Thymus (tissue), 11 donors: ENCODE measurements around the gene SVOP. TPM values are rescaled to one million over a fixed set of nuclear protein-coding genes. Genes with fewer than 3 reads are reported as not detected.
"Not testable (repeated sequence)": the region's sequence is repeated elsewhere in the genome, so short reads cannot be mapped to it uniquely, and the experiment has no call there.

Source experiments
- DNase-seq, 9 donors: peaks; one replicate each; pipeline ENCODE4 v3.0.0-alpha.2; 2013; ENCODE audit warnings: low spot score in 9 of 9, low read depth in 6 of 9, missing footprints in 1 of 9
- H3K27ac ChIP-seq, 2 donors: one replicate each; pipeline ENCODE4 v1.5.1; 2013; ENCODE audit warnings: control low read depth in 1 of 2, low read depth in 1 of 2, low read length in 1 of 2, mild to moderate bottlenecking in 1 of 2, moderate library complexity in 1 of 2
- H3K27me3 ChIP-seq, 2 donors: one replicate each; pipeline ENCODE4 v1.5.1; 2013; ENCODE audit warnings: low read length in 1 of 2; ENCODE audit not compliant: control insufficient read depth in 2 of 2, insufficient read depth in 1 of 2
- H3K36me3 ChIP-seq, 2 donors: one replicate each; pipeline ENCODE4 v1.5.1; 2013; ENCODE audit warnings: low read length in 1 of 2, mild to moderate bottlenecking in 1 of 2, moderate library complexity in 1 of 2; ENCODE audit not compliant: control insufficient read depth in 2 of 2, insufficient read depth in 2 of 2
- H3K4me1 ChIP-seq, 2 donors: one replicate each; pipeline ENCODE4 v1.5.1; 2013; ENCODE audit warnings: low read length in 2 of 2; ENCODE audit not compliant: control insufficient read depth in 2 of 2, insufficient read depth in 2 of 2
- H3K4me3 ChIP-seq, 2 donors: one replicate each; pipeline ENCODE4 v1.5.1; 2013; ENCODE audit warnings: low read length in 2 of 2, control low read depth in 1 of 2, mild to moderate bottlenecking in 1 of 2
- H3K9me3 ChIP-seq, 2 donors: one replicate each; pipeline ENCODE4 v1.5.1; 2013; ENCODE audit warnings: low read length in 1 of 2, mild to moderate bottlenecking in 1 of 2; ENCODE audit not compliant: control insufficient read depth in 2 of 2, insufficient read depth in 1 of 2
- WGBS: extraction: QIAGEN DNeasy Blood & Tissue Kit; methylation state at CpG from one replicate; pipeline ENCODE4 v1.1.7; 2013; 5-methylcytosine and 5-hydroxymethylcytosine counted together
- polyA plus RNA-seq: library from polyadenylated mRNA; stranded (reverse); fragments of 200-250 nt; gene quantifications from one replicate; pipeline ENCODE4 v1.2.3, GENCODE V29; 2013
- total RNA-seq: library from RNA; stranded (reverse); fragments of 120-200 nt; gene quantifications from one replicate; pipeline ENCODE4 v1.2.4, GENCODE V29; 2013
- donor health status: healthy.

SVOP gene
- total and polyA plus RNA-seq, 2 donors: 0.05 to 0.14 TPM

DNA sequence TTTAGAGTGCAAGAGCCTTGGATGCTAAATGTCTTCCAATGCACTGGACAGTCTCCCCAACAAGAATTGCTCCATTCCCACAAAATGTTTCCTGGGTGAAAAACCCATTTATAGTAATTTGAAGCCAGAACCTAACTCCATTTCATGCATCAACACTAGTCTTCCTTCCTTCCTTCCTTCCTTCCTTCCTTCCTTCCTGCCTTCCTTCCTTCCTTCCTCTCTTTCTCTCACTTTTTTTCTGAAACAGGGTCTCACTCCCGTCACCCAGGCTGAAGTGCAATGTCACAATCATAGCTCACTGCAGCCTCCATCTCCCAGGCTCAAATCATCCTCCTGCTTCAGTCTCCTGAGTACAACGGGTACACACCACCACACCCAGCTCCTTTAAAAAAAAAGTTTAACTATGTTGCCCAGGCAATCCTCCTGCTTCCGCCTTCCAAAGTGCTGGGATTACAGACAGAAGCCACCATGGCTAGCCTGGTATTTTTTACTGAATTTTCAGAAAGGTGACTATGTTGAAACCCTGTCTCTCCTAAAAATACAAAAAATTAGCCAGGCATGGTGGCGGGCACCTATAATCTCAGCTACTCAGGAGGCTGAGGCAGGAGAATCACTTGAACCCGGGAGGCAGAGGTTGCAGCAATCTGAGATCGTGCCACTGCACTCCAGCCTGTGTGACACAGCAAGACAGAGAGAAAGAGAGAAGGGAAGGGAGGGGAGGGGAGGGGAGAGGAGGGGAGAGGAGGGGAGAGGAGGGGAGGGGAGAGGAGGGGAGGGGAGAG lies 161.5 kb downstream of the SVOP start:
- not testable (repeated sequence) for H3K27ac ChIP-seq, H3K36me3 ChIP-seq, H3K9me3 ChIP-seq, H3K4me3 ChIP-seq, DNase-seq
- WGBS: 63% methylated on average over 6 of the region's 6 CpGs
- Histone ChIP-seq H3K27me3 (peaks cover 2 to 16% of the 10 kb centered on the region in 2 donors), H3K4me1 (peaks cover 3 to 24% of the 10 kb centered on the region in 2 donors)

DNA sequence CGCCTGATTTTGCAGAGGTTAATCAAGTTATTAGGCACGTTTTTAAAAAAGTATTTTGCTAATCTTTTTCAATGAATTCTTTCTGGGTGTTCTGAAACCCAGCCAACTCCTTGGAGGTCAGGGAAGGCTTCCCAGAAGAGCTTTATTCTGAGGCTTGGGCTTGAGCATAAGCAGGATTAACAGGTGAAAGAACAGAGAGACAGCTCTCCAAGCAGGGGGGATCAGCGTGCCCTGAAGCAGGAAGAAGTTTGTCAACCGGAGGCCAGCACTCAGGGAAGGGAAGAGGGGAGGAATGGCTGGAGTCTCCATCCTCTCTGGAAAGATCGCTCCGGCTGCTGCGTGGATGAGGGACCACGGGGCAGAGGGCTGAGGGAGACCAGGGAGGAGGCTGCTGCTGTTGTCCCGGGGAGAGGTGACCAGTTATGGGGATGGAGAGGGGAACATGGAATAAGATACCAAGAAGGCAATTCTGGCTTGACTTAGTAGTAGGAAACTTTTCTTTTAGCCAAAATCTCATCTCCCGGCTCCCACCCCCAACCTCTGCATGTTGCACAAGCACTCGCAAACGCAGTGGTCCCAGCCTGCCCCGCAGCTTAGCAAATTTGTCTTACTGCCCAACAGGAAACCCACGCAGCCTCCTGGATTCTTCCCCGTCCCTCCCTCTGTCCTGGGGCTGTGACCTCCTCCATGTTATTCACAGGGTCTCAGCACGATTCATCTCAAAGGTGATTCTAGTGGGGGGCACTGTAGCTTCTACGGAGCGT lies 162.4 kb downstream of the SVOP start:
- WGBS: 15% methylated on average over 18 of the region's 18 CpGs
- no peak for DNase-seq
- no peaks in the 10 kb centered on the region for H3K36me3 ChIP-seq
- peaks cover 3 to 24% of the 10 kb centered on the region in 2 donors for H3K4me1 ChIP-seq
- H3K4me3 ChIP-seq: peak overlapping the region; percentile 44 to 77
- H3K27ac ChIP-seq: no peak overlapping the region
- H3K9me3 ChIP-seq: no peaks in the 10 kb centered on the region
- peaks cover 2 to 16% of the 10 kb centered on the region in 2 donors for H3K27me3 ChIP-seq

Other genes with a start within 250 kb of the SVOP start
- gene SSH1, start 163.5 kb downstream of the SVOP start, total RNA-seq: 2.8 TPM
- gene SSH1, start 163.5 kb downstream of the SVOP start, polyA plus RNA-seq: 5.1 TPM
- 0.05 TPM for gene DAO, start 141.0 kb downstream of the SVOP start, total RNA-seq
- 0.07 TPM for gene DAO, start 141.0 kb downstream of the SVOP start, polyA plus RNA-seq
- gene USP30, start 31.5 kb upstream of the SVOP start, total RNA-seq: 6.0 TPM
- 9.1 TPM for gene USP30, start 31.5 kb upstream of the SVOP start, polyA plus RNA-seq
- gene ALKBH2, start 72.4 kb upstream of the SVOP start, total RNA-seq: 15.5 TPM
- 25.9 TPM for gene ALKBH2, start 72.4 kb upstream of the SVOP start, polyA plus RNA-seq
- gene UNG, start 76.5 kb upstream of the SVOP start, total RNA-seq: 22.3 TPM
- gene UNG, start 76.5 kb upstream of the SVOP start, polyA plus RNA-seq: 14.1 TPM
- gene ACACB, start 95.5 kb upstream of the SVOP start, total RNA-seq: 2.0 TPM
- 9.5 TPM for gene ACACB, start 95.5 kb upstream of the SVOP start, polyA plus RNA-seq